Gastrocnemius medialis (tissue), 4 donors: ENCODE results near the gene PKP4. TPM values are rescaled to one million over a fixed set of nuclear protein-coding genes. Genes with fewer than 3 reads are reported as not detected.

Experiments used
- ATAC-seq, 2 donors: fragments of 150-250 bp; one replicate each; pipeline ENCODE4 v1.9.1; 2016
- DNase-seq, 2 donors: peaks; one replicate each; pipeline ENCODE4 v3.0.0-alpha.2; 2019
- H3K27ac ChIP-seq, 4 donors: fragments of 200-600 bp; sonication (generic); 1 replicate in 1 of 4; 2 replicates in 3 of 4; pipeline ENCODE4 v1.5.1; 2016 to 2018; ENCODE audit warnings: mild to moderate bottlenecking in 2 of 4, moderate library complexity in 1 of 4
- H3K27me3 ChIP-seq, 3 donors: fragments of 200-600 bp; sonication (generic) in 2 of 3; 1 replicate in 1 of 3; 2 replicates in 2 of 3; pipeline versions ENCODE4 v1.5.1 to v1.6.0; 2016 to 2019; ENCODE audit warnings: mild to moderate bottlenecking in 1 of 3, moderate library complexity in 1 of 3
- H3K36me3 ChIP-seq, 2 donors: fragments of 200-600 bp; sonication (generic) in 1 of 2; one replicate each; pipeline ENCODE4 v1.5.1; 2017 to 2018
- H3K4me1 ChIP-seq, 2 donors: fragments of 200-600 bp; sonication (generic) in 1 of 2; one replicate each; pipeline ENCODE4 v1.5.1; 2016 to 2017; ENCODE audit warnings: mild to moderate bottlenecking in 2 of 2
- H3K4me3 ChIP-seq, 4 donors: fragments of 200-600 bp; sonication (generic) in 3 of 4; 1 replicate in 1 of 4; 2 replicates in 3 of 4; pipeline ENCODE4 v1.5.1; 2016 to 2019; ENCODE audit warnings: mild to moderate bottlenecking in 2 of 4
- H3K9me3 ChIP-seq, 3 donors: fragments of 200-600 bp; sonication (generic) in 2 of 3; 1 replicate in 1 of 3; 2 replicates in 2 of 3; pipeline ENCODE4 v1.5.1; 2016 to 2019
- CTCF ChIP-seq, 5 experiments: fragments of 450-650 bp in 3 of 5; fragments of 200-600 bp in 2 of 5; sonication (generic) in 2 of 5; IDR thresholded peaks in 4 of 5; conservative IDR thresholded peaks in 1 of 5; 1 replicate in 4 of 5; 2 replicates in 1 of 5; pipeline ENCODE4 v1.5.1; 2016 to 2019; ENCODE audit warnings: antibody characterized with exemption in 5 of 5, mild to moderate bottlenecking in 3 of 5, moderate library complexity in 3 of 5
- POLR2A ChIP-seq, 2 donors: fragments of 450-650 bp; IDR thresholded peaks; one replicate each; pipeline ENCODE4 v1.6.1; 2017; ENCODE audit warnings: antibody characterized with exemption in 2 of 2, mild to moderate bottlenecking in 2 of 2, moderate library complexity in 2 of 2
- in situ Hi-C, 4 donors: fragments of 200-750 bp; cut with MboI; loops; one replicate each; pipeline versions ENCODE4 v1.15.0 to v1.8.0; 2017; ENCODE audit warnings: low sequenced_read_pairs in 4 of 4
- intact Hi-C: fragments of 100-400 bp; cut with DNase I; formaldehyde crosslinking; loops from one replicate; pipeline ENCODE4 v1.15.1; 2023; ENCODE audit warnings: low total_unique reads
- total RNA-seq, 4 donors: library from RNA; depleted of rRNA; stranded (reverse); fragments of >200 nt; gene quantifications; one replicate each; pipeline versions ENCODE4 v1.1.0 to v1.2.3, GENCODE V29; 2016

Gene PKP4
- total RNA-seq, 4 donors from 2014 or later, result 15.3 to 36.0 (median 25.6) TPM

- TF ChIP-seq CTCF (IDR thresholded peaks at IDR 0.05 in 4 of 5, conservative IDR thresholded peaks at IDR 0.05 in 1 of 5) (no peak), POLR2A (IDR thresholded peaks at IDR 0.05) (no peak)
- H3K36me3 ChIP-seq, result no peaks in the 10 kb centered on the region
- in situ Hi-C loops, result no loop called here
- no peaks in the 10 kb centered on the region for H3K9me3 ChIP-seq
- H3K4me1 ChIP-seq, result no peaks in the 10 kb centered on the region
- no peaks in the 10 kb centered on the region for H3K27me3 ChIP-seq
- ATAC-seq, result no peak
- intact Hi-C loops, result no loop called here
- DNase-seq, result no peak
- no peak overlapping the region for H3K4me3 ChIP-seq
- no peak overlapping the region for H3K27ac ChIP-seq
Observed at GRCh38 chr2:158561054-158561453, 104.3 kb downstream of the PKP4 start.

- intact Hi-C loops (no loop called here), in situ Hi-C loops (no loop called here)
- no peaks in the 10 kb centered on the region for H3K36me3 ChIP-seq
- DNase-seq (no peak), ATAC-seq (no peak)
- no peak overlapping the region for H3K4me3 ChIP-seq
- no peaks in the 10 kb centered on the region for H3K9me3 ChIP-seq
- no peaks in the 10 kb centered on the region for H3K4me1 ChIP-seq
- TF ChIP-seq CTCF (IDR thresholded peaks at IDR 0.05 in 4 of 5, conservative IDR thresholded peaks at IDR 0.05 in 1 of 5) (no peak), POLR2A (IDR thresholded peaks at IDR 0.05) (no peak)
- no peaks in the 10 kb centered on the region for H3K27me3 ChIP-seq
- H3K27ac ChIP-seq, result no peak overlapping the region
Observed at GRCh38 chr2:158567208-158567607, 110.5 kb downstream of the PKP4 start.

- TF ChIP-seq POLR2A (IDR thresholded peaks at IDR 0.05), result no peak
- TF ChIP-seq CTCF (IDR thresholded peaks at IDR 0.05 in 4 of 5, conservative IDR thresholded peaks at IDR 0.05 in 1 of 5), result no peak
- in situ Hi-C loops, result no loop called here
Observed at GRCh38 chr2:158569284-158569683, 112.5 kb downstream of the PKP4 start.

GRCh38 chr2:158570869-158571268, 114.1 kb downstream of the PKP4 start:
- Histone ChIP-seq H3K4me3 (no peak overlapping the region), H3K27ac (no peak overlapping the region), H3K27me3 (no peaks in the 10 kb centered on the region), H3K36me3 (no peaks in the 10 kb centered on the region), H3K4me1 (no peaks in the 10 kb centered on the region), H3K9me3 (no peaks in the 10 kb centered on the region)
- DNase-seq (no peak), ATAC-seq (no peak)
- intact Hi-C loops, result no loop called here
- TF ChIP-seq POLR2A (IDR thresholded peaks at IDR 0.05) (no peak), CTCF (IDR thresholded peaks at IDR 0.05 in 4 of 5, conservative IDR thresholded peaks at IDR 0.05 in 1 of 5) (no peak)
- in situ Hi-C loops, result no loop called here

More at GRCh38 chr2:158569284-158569683, 112.5 kb downstream of the PKP4 start:
- Histone ChIP-seq H3K27me3 (no peaks in the 10 kb centered on the region), H3K27ac (no peak overlapping the region), H3K4me1 (no peaks in the 10 kb centered on the region), H3K36me3 (no peaks in the 10 kb centered on the region), H3K4me3 (no peak overlapping the region), H3K9me3 (no peaks in the 10 kb centered on the region)
- no peak for DNase-seq
- no peak for ATAC-seq
- intact Hi-C loops, result no loop called here

GRCh38 chr2:158573739-158574138, 117.0 kb downstream of the PKP4 start:
- in situ Hi-C loops, result no loop called here
- ATAC-seq, result no peak
- Histone ChIP-seq H3K4me3 (no peak overlapping the region), H3K27me3 (no peaks in the 10 kb centered on the region), H3K4me1 (no peaks in the 10 kb centered on the region), H3K36me3 (no peaks in the 10 kb centered on the region), H3K27ac (no peak overlapping the region), H3K9me3 (no peaks in the 10 kb centered on the region)
- intact Hi-C loops, result no loop called here
- DNase-seq, result no peak
- TF ChIP-seq POLR2A (IDR thresholded peaks at IDR 0.05) (no peak), CTCF (IDR thresholded peaks at IDR 0.05 in 4 of 5, conservative IDR thresholded peaks at IDR 0.05 in 1 of 5) (no peak)
